COLO668 (cell line): ENCODE data around the gene GRID1.
A peak's percentile ranks its signal among the peaks of the same experiment; 100 is the strongest.

ENCODE experiments used
- DNase-seq: peaks from one replicate; lab custom pipeline; 2025; ENCODE audit not compliant: unreplicated experiment; lab: John Stamatoyannopoulos, UW

The GRID1 gene

GRCh38 chr10:86339226-86339865, 27.2 kb downstream of the GRID1 start:
- no peak for DNase-seq

- no peak for DNase-seq
Observed at GRCh38 chr10:86337121-86337601, 29.4 kb downstream of the GRID1 start.

DNA sequence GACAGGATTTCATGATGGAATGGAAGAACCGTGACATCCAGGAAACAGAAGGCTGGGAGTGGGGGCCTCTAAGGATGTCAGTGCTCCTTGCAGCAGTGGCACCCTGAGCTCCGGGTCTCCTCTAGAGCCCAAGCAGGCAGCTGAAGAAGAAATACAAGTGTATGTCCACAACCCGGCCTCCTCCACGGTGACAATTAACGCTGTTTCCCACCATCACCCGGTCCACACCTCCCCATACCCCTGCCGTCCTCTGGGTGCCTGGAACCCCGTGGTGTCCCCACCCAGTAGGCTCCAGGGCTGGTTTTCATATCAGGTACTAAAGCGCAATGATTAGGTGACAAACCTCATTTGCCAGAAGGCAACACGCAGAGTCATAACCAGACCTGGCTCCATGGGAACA, 30.3 kb downstream of the GRID1 start:
- DNase-seq = no peak

- no peak for DNase-seq
Observed at GRCh38 chr10:86335831-86336230, 30.8 kb downstream of the GRID1 start.

- DNase-seq = no peak
Observed at GRCh38 chr10:86335257-86335656, 31.3 kb downstream of the GRID1 start.

DNA sequence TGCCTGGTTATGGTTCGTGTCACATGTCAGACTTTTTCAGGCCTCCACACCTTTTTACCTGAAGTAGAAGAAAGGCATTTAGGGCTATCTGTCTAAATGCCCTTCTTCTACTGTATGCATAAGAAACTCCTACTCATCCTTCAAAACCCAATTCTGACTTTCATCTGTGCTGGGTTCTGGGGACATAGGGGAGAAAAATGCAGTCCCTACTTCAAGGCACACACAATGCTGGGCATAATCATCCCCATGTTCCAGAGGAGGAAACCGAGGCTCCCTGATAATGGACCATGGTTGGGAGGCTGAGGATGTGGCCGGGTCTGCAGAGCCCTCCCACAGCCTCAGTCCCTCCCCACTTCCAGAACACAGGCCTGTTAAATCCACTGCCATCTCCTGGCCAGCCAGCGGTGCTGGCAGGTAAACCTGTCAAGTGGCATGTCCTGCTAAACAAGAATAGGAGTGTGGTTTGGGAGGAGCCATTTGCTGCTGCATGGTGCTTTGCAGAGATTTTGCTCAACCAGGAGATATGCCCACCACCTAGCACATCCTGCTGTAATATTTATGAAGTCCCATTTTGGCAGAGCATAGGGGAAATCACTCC, 32.0 kb downstream of the GRID1 start:
- no peak for DNase-seq

DNA sequence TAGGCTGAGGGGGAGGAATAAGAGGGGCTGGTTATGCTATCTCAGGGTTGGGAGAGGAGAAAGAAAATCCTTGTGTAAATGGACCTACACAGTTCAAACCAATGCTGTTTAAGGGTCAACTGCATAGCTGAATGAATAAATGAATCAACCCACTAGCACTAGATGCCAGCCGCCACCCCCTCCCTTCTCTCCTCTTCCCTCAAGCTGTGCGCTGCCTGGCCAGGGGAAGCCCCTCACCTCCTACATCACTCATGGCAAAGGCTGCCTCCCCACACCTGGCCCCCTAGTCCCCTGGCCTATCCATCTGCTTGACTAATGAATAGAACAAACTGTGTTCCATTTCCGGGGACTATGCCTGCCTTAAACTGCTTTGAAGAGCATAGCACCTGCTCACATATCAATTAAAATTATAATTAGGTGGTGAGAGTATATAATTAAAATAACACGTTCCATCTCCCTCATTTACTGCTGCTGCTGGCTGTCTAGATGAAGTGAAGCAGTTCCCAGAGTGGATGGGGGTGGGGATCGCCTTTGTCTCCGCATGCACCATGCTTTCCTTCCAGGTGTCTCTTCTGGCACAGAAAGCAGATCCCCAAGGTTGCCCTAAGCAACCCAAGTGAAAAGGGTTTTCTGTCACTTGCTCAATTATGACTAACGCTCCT, 32.6 kb downstream of the GRID1 start:
- peak; percentile 2 for DNase-seq

- DNase-seq = no peak
Observed at GRCh38 chr10:86331861-86332260, 34.7 kb downstream of the GRID1 start.

- DNase-seq = no peak
Observed at GRCh38 chr10:86330778-86331763, 35.5 kb downstream of the GRID1 start.

DNA sequence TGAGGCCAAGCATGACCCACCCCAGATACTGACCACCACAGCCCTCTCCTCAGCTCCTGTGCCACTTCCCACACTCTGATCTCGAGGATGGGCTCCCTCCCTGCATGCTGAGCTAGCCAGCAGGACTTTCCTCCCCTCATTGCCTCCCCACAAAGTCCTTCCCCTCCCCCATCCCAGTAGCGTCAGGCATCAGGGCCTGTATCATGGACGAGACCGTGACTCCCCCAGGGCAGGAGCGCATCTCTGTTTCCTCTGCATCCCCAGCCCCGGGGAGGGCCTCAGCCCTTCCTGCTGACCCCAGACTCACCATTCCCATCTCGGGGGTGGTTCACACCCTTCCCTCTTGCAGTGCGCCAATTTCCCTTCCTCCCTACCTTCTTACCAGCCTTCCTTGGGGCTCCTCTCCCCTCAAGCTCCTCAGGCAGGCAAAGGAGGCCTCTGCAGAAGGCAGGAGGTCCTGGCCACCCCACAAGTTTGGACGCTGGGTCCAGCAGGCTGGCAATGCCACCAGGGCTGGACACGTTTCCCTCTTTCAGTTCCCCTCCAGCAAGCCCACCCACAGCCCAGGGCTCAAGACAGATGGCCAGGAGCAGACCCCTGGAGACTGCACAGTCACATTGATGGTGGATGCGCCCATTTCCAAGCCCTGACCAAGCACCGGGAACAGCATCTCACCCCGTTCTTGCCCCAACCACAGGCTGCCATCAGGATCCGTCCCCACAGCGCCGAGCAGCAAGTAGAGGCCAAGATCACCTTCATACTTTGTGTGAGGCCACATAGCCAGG, 36.5 kb downstream of the GRID1 start:
- no peak for DNase-seq

GRCh38 chr10:86329093-86329710, 37.4 kb downstream of the GRID1 start:
- no peak for DNase-seq

DNA sequence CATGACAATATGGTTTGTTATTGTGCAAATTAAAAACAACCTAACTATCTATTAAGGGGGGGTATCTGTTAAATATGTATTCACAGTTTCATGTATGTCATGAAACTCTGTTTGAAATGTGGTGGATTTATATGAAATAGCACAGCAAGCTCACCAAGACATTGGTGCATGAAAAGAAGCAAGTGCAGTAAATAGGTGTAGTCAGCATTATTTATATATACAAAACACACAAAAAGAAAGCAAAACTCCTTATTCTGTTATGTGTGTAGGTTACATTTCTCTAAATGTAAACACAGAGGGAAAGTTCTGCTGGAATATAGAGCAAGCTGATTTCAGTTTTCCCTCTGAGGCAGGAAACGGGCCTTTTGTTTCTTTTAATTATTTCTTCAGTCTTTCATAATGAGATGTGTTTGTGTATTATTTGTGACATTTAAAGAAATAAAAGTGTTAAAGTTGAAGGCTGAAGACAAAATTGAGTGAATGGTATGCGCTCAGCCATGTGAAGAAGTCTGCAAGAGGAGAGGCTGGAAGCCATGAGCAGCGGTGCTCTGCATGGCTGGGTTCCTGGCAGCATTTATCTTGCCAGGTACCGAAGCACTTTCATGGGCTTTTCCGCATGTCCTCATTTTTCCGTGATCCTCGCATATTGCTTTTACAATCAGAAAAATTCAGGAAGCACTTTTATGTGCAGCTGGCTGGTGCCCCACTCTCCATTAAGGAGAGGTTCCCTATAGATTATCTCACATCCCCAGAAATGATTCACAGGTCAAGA, 38.5 kb downstream of the GRID1 start:
- DNase-seq = no peak

DNA sequence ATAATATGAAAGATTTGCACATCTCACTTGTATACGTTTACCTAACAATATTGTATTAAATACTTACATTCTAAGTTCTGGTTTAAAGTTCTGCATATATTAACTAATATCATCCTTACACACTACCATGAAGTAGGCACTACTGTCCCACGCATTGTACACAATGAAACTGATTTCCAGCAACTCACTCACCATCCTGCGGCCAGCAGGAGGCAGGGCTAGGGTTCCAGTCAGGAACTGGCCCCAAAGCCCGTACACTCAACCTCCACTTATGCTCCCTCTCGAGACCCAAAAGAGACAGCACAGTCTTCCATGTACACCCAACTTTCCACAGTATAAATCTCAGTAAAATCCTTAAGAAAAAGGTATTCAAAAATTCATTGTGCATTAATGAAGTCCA, 41.4 kb downstream of the GRID1 start:
- no peak for DNase-seq

GRCh38 chr10:86321568-86321967, 45.0 kb downstream of the GRID1 start:
- DNase-seq = no peak

- no peak for DNase-seq
Observed at GRCh38 chr10:86319676-86320075, 46.9 kb downstream of the GRID1 start.

GRCh38 chr10:86317949-86318725, 48.5 kb downstream of the GRID1 start:
- DNase-seq = no peak

DNA sequence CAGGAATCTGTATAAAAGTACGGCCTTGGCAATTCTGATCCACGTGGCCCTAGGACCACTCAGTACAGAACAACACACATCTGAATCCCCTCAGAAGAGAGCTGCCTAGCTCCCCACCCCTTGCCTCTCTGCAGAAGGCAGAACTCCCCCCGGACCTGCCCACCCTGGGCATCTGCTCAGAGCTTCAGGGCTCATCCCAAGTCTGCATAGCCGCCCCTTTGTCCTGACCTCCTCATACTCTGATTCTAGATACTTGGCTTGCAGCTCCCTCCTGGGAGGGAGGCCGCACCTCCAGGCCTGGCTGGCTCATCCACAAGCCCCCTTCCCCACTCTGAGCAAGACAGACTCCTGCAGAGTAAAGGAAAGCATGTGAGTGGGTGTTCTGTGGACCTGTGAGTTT, 49.6 kb downstream of the GRID1 start:
- no peak for DNase-seq

- no peak for DNase-seq
Observed at GRCh38 chr10:86316274-86316835, 50.2 kb downstream of the GRID1 start.
